ENCODE results near the gene TRERF1.
"Not testable (repeated sequence)": the region's sequence is repeated elsewhere in the genome, so short reads cannot be mapped to it uniquely, and the experiment has no call there.

The TRERF1 gene

DNA sequence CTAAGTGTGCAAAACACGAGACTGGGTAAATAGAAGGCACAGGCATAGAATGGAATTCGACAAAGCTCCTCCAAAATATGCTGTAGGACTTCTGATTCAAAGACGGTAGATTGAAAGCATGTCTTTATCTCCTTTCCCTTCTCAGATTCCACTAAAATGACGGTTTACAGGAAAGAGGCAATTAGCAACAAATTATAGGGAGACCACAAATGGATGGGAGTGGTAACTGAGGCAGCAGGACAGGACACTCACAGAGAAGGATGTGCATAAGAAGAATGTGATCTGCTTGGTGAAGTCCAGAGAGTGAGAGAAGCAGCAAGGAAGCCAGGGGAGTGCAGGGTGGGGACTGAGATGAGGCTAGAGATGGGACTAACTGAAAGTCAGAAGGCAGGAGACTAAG lies 120.7 kb downstream of the TRERF1 start:
- Histone ChIP-seq H3K27me3 (ENCODE audit: control insufficient read depth in 1 of 2, insufficient read depth in 1 of 2, low read length in 2 of 2) (no peaks in the 10 kb centered on the region), H2BK120ac (ENCODE audit: low read depth, low read length) (no peak overlapping the region), H2AK5ac (ENCODE audit: low read length, severe bottlenecking) (no peak overlapping the region), H4K8ac (ENCODE audit: low read length) (peak overlapping the region; percentile 75), H3K36me3 (ENCODE audit: control insufficient read depth in 1 of 2, insufficient read depth in 2 of 2, low read depth in 1 of 2, low read length in 2 of 2) (peaks cover 4 to 9% of the 10 kb centered on the region in 2 experiments), H3K27ac (ENCODE audit: low read length, poor library complexity, severe bottlenecking) (no peak overlapping the region), H2BK15ac (ENCODE audit: low read depth, poor library complexity, severe bottlenecking) (no peak overlapping the region), H3K23ac (ENCODE audit: low read length in 2 of 2) (no peak overlapping the region), H3K4me2 (ENCODE audit: low read length, poor library complexity, severe bottlenecking) (no peak overlapping the region), H4K91ac (ENCODE audit: low read length) (no peak overlapping the region), H3K4me3 (ENCODE audit: insufficient read depth in 1 of 2, low read depth in 1 of 2, low read length in 2 of 2) (no peak overlapping the region), H3K14ac (ENCODE audit: low read length in 2 of 2) (no peak overlapping the region), H2BK12ac (ENCODE audit: low read length in 2 of 2) (no peak overlapping the region), H2BK5ac (ENCODE audit: low read depth, low read length, poor library complexity, severe bottlenecking) (no peak overlapping the region), H3K4me1 (ENCODE audit: control insufficient read depth, insufficient read depth, low read depth, low read length) (peaks cover 4% of the 10 kb centered on the region), H3K79me1 (replicated peaks; ENCODE audit: low read length, poor library complexity, severe bottlenecking) (peaks cover 41% of the 10 kb centered on the region), H3K9me3 (ENCODE audit: control insufficient read depth, low read length) (no peaks in the 10 kb centered on the region), H3K9ac (ENCODE audit: low read length) (no peak overlapping the region), H3K4ac (ENCODE audit: low read depth in 1 of 2, low read length in 2 of 2) (no peak overlapping the region), H2AFZ (ENCODE audit: low read depth, low read length) (no peak overlapping the region), H3K18ac (ENCODE audit: low read depth in 1 of 2, low read length in 2 of 2) (no peak overlapping the region)
- WGBS = 56% methylated on average over 4 of the region's 4 CpGs
- no peak for DNase-seq

DNA sequence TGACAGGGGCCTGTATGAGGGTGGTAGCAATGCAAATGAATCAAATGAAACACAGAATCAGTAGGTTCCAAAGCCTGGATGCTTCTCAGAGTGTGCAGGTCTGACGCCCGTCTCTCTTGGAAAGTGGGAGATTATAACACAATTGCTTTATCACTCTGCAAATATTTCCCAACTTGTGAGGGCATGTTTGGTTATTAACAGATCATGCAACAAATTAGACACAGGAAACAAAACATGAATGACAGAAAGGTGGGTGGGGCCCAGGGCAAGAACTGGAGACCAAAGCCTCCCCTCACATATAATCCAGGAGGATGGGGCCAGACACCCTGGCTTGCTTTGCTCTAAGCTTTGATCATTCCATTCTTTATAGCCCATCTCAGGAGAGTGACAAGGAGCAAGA lies 125.5 kb downstream of the TRERF1 start:
- Histone ChIP-seq H3K27ac (ENCODE audit: low read length, poor library complexity, severe bottlenecking) (no peak overlapping the region), H2BK120ac (ENCODE audit: low read depth, low read length) (no peak overlapping the region), H3K9me3 (ENCODE audit: control insufficient read depth, low read length) (no peaks in the 10 kb centered on the region), H2AK5ac (ENCODE audit: low read length, severe bottlenecking) (no peak overlapping the region), H3K36me3 (ENCODE audit: control insufficient read depth in 1 of 2, insufficient read depth in 2 of 2, low read depth in 1 of 2, low read length in 2 of 2) (peaks cover 3 to 4% of the 10 kb centered on the region in 2 experiments), H3K27me3 (ENCODE audit: control insufficient read depth in 1 of 2, insufficient read depth in 1 of 2, low read length in 2 of 2) (no peaks in the 10 kb centered on the region), H3K4me2 (ENCODE audit: low read length, poor library complexity, severe bottlenecking) (no peak overlapping the region), H2BK12ac (ENCODE audit: low read length in 2 of 2) (no peak overlapping the region), H4K91ac (ENCODE audit: low read length) (no peak overlapping the region), H3K14ac (ENCODE audit: low read length in 2 of 2) (no peak overlapping the region), H2BK5ac (ENCODE audit: low read depth, low read length, poor library complexity, severe bottlenecking) (no peak overlapping the region), H3K9ac (ENCODE audit: low read length) (no peak overlapping the region), H3K23ac (ENCODE audit: low read length in 2 of 2) (no peak overlapping the region), H3K4me3 (ENCODE audit: insufficient read depth in 1 of 2, low read depth in 1 of 2, low read length in 2 of 2) (no peak overlapping the region), H4K8ac (ENCODE audit: low read length) (no peak overlapping the region), H2BK15ac (ENCODE audit: low read depth, poor library complexity, severe bottlenecking) (no peak overlapping the region), H2AFZ (ENCODE audit: low read depth, low read length) (no peak overlapping the region), H3K18ac (ENCODE audit: low read depth in 1 of 2, low read length in 2 of 2) (no peak overlapping the region), H3K79me1 (replicated peaks; ENCODE audit: low read length, poor library complexity, severe bottlenecking) (peaks cover 26% of the 10 kb centered on the region), H3K4ac (ENCODE audit: low read depth in 1 of 2, low read length in 2 of 2) (no peak overlapping the region), H3K4me1 (ENCODE audit: control insufficient read depth, insufficient read depth, low read depth, low read length) (peaks cover 3% of the 10 kb centered on the region)
- WGBS = no CpG with 5 or more reads among the region's 2 CpGs
- no peak for DNase-seq

DNA sequence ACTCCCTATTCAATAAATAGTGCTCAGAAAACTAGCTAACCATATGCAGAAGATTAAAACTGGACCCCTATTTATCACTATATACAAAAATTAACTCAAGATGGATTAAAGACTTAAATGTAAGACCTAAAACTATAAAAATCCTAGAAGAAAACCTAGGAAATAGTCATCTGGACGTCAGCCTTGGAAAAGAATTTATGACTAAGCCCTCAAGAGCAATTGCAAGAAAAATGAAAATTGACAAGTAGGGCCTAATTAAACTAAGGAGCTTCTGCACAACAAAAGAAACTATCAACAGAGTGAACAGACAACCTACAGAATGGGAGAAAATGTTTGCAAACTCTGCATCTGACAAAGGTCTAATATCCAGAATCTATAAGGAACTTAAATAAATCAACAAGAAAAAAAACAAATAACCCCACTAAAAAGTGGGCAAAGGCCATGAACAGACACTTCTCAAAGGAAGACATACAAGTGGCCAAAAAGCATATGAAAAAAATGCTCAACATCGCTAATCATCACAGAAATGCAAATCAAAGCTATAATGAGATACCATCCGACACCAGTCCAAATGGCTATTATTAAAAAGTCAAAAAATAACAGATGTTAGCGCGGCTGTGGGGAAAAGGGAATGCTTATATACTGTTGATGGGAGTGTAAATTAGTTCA lies 126.9 kb downstream of the TRERF1 start:
- H4K91ac ChIP-seq (ENCODE audit: low read length); H4K8ac ChIP-seq (ENCODE audit: low read length); H3K36me3 ChIP-seq (ENCODE audit: control insufficient read depth in 1 of 2, insufficient read depth in 2 of 2, low read depth in 1 of 2, low read length in 2 of 2); H3K27ac ChIP-seq (ENCODE audit: low read length, poor library complexity, severe bottlenecking); H3K9me3 ChIP-seq (ENCODE audit: control insufficient read depth, low read length); H3K4me1 ChIP-seq (ENCODE audit: control insufficient read depth, insufficient read depth, low read depth, low read length); H3K4ac ChIP-seq (ENCODE audit: low read depth in 1 of 2, low read length in 2 of 2); H3K23ac ChIP-seq (ENCODE audit: low read length in 2 of 2); H3K27me3 ChIP-seq (ENCODE audit: control insufficient read depth in 1 of 2, insufficient read depth in 1 of 2, low read length in 2 of 2); H2AFZ ChIP-seq (ENCODE audit: low read depth, low read length); DNase-seq; H2BK5ac ChIP-seq (ENCODE audit: low read depth, low read length, poor library complexity, severe bottlenecking); H3K18ac ChIP-seq (ENCODE audit: low read depth in 1 of 2, low read length in 2 of 2); H2BK12ac ChIP-seq (ENCODE audit: low read length in 2 of 2); H3K4me2 ChIP-seq (ENCODE audit: low read length, poor library complexity, severe bottlenecking); H2AK5ac ChIP-seq (ENCODE audit: low read length, severe bottlenecking); H2BK120ac ChIP-seq (ENCODE audit: low read depth, low read length); H3K4me3 ChIP-seq (ENCODE audit: insufficient read depth in 1 of 2, low read depth in 1 of 2, low read length in 2 of 2); H3K9ac ChIP-seq (ENCODE audit: low read length); H3K14ac ChIP-seq (ENCODE audit: low read length in 2 of 2); H2BK15ac ChIP-seq (ENCODE audit: low read depth, poor library complexity, severe bottlenecking): not testable (repeated sequence)
- 100% methylated on average over 1 of the region's 5 CpGs for WGBS
- peaks cover 30% of the 10 kb centered on the region for H3K79me1 ChIP-seq (replicated peaks; ENCODE audit: low read length, poor library complexity, severe bottlenecking)

DNA sequence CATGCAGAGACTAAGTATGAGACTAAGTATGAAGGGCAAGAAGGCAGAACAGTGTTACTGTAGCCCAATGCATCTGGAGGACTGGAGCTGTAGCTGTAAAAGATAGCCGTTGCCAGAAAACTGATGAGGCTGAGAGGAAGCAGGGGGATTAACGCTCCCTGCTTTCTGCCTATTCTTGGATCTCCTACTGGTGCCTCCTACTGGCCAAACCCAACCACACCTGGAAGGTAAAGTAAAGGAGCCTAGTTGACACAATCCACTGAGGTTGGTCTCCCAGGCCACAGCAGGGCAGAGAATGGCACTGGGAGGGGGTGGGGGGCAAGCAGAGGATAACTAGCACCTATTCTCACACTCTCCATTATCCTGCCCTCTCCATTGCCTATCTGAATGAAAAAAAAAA lies 129.1 kb downstream of the TRERF1 start:
- H3K27me3 ChIP-seq (ENCODE audit: control insufficient read depth in 1 of 2, insufficient read depth in 1 of 2, low read length in 2 of 2) = no peaks in the 10 kb centered on the region
- H2AK5ac ChIP-seq (ENCODE audit: low read length, severe bottlenecking) = peak overlapping the region; percentile 75
- H3K27ac ChIP-seq (ENCODE audit: low read length, poor library complexity, severe bottlenecking) = no peak overlapping the region
- no peak overlapping the region for H2BK15ac ChIP-seq (ENCODE audit: low read depth, poor library complexity, severe bottlenecking)
- H3K4me1 ChIP-seq (ENCODE audit: control insufficient read depth, insufficient read depth, low read depth, low read length) = peaks cover 4% of the 10 kb centered on the region
- H3K23ac ChIP-seq (ENCODE audit: low read length in 2 of 2) = peak overlapping the region in 1 of 2 experiments; percentile 5
- H3K14ac ChIP-seq (ENCODE audit: low read length in 2 of 2) = no peak overlapping the region
- no peak overlapping the region for H3K4me2 ChIP-seq (ENCODE audit: low read length, poor library complexity, severe bottlenecking)
- H3K36me3 ChIP-seq (ENCODE audit: control insufficient read depth in 1 of 2, insufficient read depth in 2 of 2, low read depth in 1 of 2, low read length in 2 of 2) = peaks cover 0 to 4% of the 10 kb centered on the region in 2 experiments
- no peak overlapping the region for H3K4me3 ChIP-seq (ENCODE audit: insufficient read depth in 1 of 2, low read depth in 1 of 2, low read length in 2 of 2)
- WGBS = 52% methylated on average over 2 of the region's 2 CpGs
- H3K9ac ChIP-seq (ENCODE audit: low read length) = no peak overlapping the region
- H2BK5ac ChIP-seq (ENCODE audit: low read depth, low read length, poor library complexity, severe bottlenecking) = no peak overlapping the region
- no peaks in the 10 kb centered on the region for H3K9me3 ChIP-seq (ENCODE audit: control insufficient read depth, low read length)
- H4K91ac ChIP-seq (ENCODE audit: low read length) = peak overlapping the region; percentile 61
- H3K4ac ChIP-seq (ENCODE audit: low read depth in 1 of 2, low read length in 2 of 2) = peak overlapping the region in 1 of 2 experiments; percentile 49
- no peak overlapping the region for H2BK120ac ChIP-seq (ENCODE audit: low read depth, low read length)
- peak overlapping the region in 1 of 2 experiments; percentile 38 for H3K18ac ChIP-seq (ENCODE audit: low read depth in 1 of 2, low read length in 2 of 2)
- H2AFZ ChIP-seq (ENCODE audit: low read depth, low read length) = no peak overlapping the region
- H4K8ac ChIP-seq (ENCODE audit: low read length) = no peak overlapping the region
- no peak overlapping the region for H2BK12ac ChIP-seq (ENCODE audit: low read length in 2 of 2)
- peaks cover 29% of the 10 kb centered on the region for H3K79me1 ChIP-seq (replicated peaks; ENCODE audit: low read length, poor library complexity, severe bottlenecking)
- no peak for DNase-seq

Measured in mesenchymal stem cell (in vitro differentiated cells and primary cell).